ENCODE data around the gene SLC35E4. TPM values are rescaled to one million over a fixed set of nuclear protein-coding genes. Genes with fewer than 3 reads are reported as not detected.

SLC35E4 gene
- total and polyA plus RNA-seq, 2 donors (not counting 1 experiment from before 2014, with no cell fraction given) = 0.39 to 3.4 TPM

DNA sequence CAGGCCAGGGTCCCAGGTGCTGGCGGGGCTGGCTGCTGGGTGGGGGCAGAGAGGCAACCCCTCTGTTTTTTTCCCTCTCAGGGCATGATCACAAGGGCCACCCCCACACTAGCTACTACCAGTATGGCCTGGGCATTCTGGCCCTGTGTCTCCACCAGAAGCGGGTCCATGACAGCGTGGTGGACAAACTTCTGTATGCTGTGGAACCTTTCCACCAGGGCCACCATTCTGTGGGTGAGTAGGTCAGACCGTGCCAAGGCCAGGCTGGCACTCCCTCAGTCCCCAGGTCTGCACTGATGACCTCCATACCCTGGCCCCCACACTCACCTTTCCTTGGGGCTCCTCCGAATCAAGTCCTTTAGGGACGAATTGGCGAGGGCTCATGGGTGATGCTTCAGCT lies 21.3 kb upstream of the SLC35E4 start:
- Histone ChIP-seq H3K9ac (ENCODE audit: low read length) (no peak overlapping the region), H3K4me1 (ENCODE audit: control insufficient read depth in 2 of 2, insufficient read depth in 2 of 2, low read length in 2 of 2) (peaks cover 0 to 4% of the 10 kb centered on the region in 2 donors), H2AFZ (ENCODE audit: insufficient read depth, low read depth, low read length, poor library complexity, severe bottlenecking) (no peak overlapping the region), H3K27ac (ENCODE audit: low read length in 2 of 2) (no peak overlapping the region), H3K9me3 (ENCODE audit: control extremely low read depth in 1 of 3, control insufficient read depth in 2 of 3, insufficient read depth in 1 of 3, low read length in 2 of 3) (no peaks in the 10 kb centered on the region), H3K79me2 (ENCODE audit: control insufficient read depth, insufficient read depth, low read length) (no peaks in the 10 kb centered on the region), H3K4me2 (replicated peaks; ENCODE audit: low read depth, low read length, poor library complexity, severe bottlenecking) (no peak overlapping the region), H3K36me3 (replicated peaks in 1 of 2; ENCODE audit: control extremely low read depth in 1 of 2, control insufficient read depth in 1 of 2, extremely low read depth in 1 of 2, insufficient read depth in 2 of 2, low read length in 1 of 2) (no peaks in the 10 kb centered on the region), H3K27me3 (replicated peaks in 1 of 4; ENCODE audit: control extremely low read depth in 1 of 4, control insufficient read depth in 3 of 4, insufficient read depth in 4 of 4, low read length in 3 of 4) (no peaks in the 10 kb centered on the region), H4K20me1 (ENCODE audit: control insufficient read depth, insufficient read depth, low read length, poor library complexity, severe bottlenecking) (no peaks in the 10 kb centered on the region), H3K4me3 (ENCODE audit: control extremely low read depth in 1 of 5, extremely low read depth in 1 of 5, insufficient read depth in 1 of 5, low read depth in 2 of 5, low read length in 4 of 5) (no peak overlapping the region)
- H3K4me1 Mint-ChIP-seq = peaks cover 2% of the 10 kb centered on the region
- 97% methylated on average over 4 of the region's 7 CpGs for WGBS (ENCODE audit: insufficient coverage)
- H3K27me3 Mint-ChIP-seq = peaks cover 25% of the 10 kb centered on the region
- TF ChIP-seq, protein P1, sequence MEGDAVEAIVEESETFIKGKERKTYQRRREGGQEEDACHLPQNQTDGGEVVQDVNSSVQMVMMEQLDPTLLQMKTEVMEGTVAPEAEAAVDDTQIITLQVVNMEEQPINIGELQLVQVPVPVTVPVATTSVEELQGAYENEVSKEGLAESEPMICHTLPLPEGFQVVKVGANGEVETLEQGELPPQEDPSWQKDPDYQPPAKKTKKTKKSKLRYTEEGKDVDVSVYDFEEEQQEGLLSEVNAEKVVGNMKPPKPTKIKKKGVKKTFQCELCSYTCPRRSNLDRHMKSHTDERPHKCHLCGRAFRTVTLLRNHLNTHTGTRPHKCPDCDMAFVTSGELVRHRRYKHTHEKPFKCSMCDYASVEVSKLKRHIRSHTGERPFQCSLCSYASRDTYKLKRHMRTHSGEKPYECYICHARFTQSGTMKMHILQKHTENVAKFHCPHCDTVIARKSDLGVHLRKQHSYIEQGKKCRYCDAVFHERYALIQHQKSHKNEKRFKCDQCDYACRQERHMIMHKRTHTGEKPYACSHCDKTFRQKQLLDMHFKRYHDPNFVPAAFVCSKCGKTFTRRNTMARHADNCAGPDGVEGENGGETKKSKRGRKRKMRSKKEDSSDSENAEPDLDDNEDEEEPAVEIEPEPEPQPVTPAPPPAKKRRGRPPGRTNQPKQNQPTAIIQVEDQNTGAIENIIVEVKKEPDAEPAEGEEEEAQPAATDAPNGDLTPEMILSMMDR (IDR thresholded peaks at IDR 0.05) = no peak
- TF ChIP-seq EZH2 (IDR thresholded peaks at IDR 0.05; ENCODE audit: borderline replicate concordance, insufficient read depth, low read depth, low read length, poor library complexity, severe bottlenecking) = no peak
- DNase-seq (no peak), ATAC-seq (ENCODE audit: low read depth) (no peak)
- no peak overlapping the region for H3K4me3 Mint-ChIP-seq
- intact Hi-C loops (cut with micrococcal nuclease) = no loop called here
- ChIA-PET POLR2A (no interaction called here), CTCF (no interaction called here)
- H3K27ac Mint-ChIP-seq = no peak overlapping the region
- no peaks in the 10 kb centered on the region for H3K9me3 Mint-ChIP-seq (ENCODE audit: insufficient read depth)

DNA sequence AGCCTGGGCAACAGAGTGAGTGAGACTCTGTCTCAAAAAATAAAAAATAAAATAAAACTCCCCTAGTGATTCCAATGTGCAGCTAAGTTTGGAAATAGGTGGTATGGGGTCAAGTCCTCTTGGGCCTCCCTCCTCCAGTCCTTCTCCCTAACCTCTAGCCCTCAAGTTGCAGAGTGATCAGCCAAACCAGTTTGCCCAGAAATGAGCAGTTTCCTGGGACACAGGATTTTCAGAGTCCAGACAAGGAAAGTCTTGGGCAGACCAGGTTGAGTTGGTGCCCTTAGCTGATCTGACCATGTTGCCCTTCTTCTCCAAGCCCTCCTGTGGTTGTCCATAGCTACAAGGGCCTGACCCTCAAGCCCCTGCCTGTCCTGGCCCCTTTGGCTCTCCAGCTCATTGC lies 20.7 kb upstream of the SLC35E4 start:
- intact Hi-C loops (cut with micrococcal nuclease) = no loop called here
- Mint-ChIP-seq H3K27me3 (peaks cover 22% of the 10 kb centered on the region), H3K4me3 (no peak overlapping the region), H3K4me1 (no peaks in the 10 kb centered on the region), H3K27ac (no peak overlapping the region), H3K9me3 (ENCODE audit: insufficient read depth) (no peaks in the 10 kb centered on the region)
- CTCF ChIA-PET = no interaction called here
- TF ChIP-seq, protein P1 (IDR thresholded peaks at IDR 0.05) = no peak
- TF ChIP-seq EZH2 (IDR thresholded peaks at IDR 0.05; ENCODE audit: borderline replicate concordance, insufficient read depth, low read depth, low read length, poor library complexity, severe bottlenecking) = no peak
- Histone ChIP-seq H3K79me2 (ENCODE audit: control insufficient read depth, insufficient read depth, low read length) (no peaks in the 10 kb centered on the region), H3K9ac (ENCODE audit: low read length) (no peak overlapping the region), H3K9me3 (ENCODE audit: control extremely low read depth in 1 of 3, control insufficient read depth in 2 of 3, insufficient read depth in 1 of 3, low read length in 2 of 3) (no peaks in the 10 kb centered on the region), H4K20me1 (ENCODE audit: control insufficient read depth, insufficient read depth, low read length, poor library complexity, severe bottlenecking) (no peaks in the 10 kb centered on the region), H3K4me3 (ENCODE audit: control extremely low read depth in 1 of 5, extremely low read depth in 1 of 5, insufficient read depth in 1 of 5, low read depth in 2 of 5, low read length in 4 of 5) (no peak overlapping the region), H3K36me3 (replicated peaks in 1 of 2; ENCODE audit: control extremely low read depth in 1 of 2, control insufficient read depth in 1 of 2, extremely low read depth in 1 of 2, insufficient read depth in 2 of 2, low read length in 1 of 2) (no peaks in the 10 kb centered on the region), H3K27me3 (replicated peaks in 1 of 4; ENCODE audit: control extremely low read depth in 1 of 4, control insufficient read depth in 3 of 4, insufficient read depth in 4 of 4, low read length in 3 of 4) (no peaks in the 10 kb centered on the region), H3K4me2 (replicated peaks; ENCODE audit: low read depth, low read length, poor library complexity, severe bottlenecking) (no peak overlapping the region), H3K27ac (ENCODE audit: low read length in 2 of 2) (no peak overlapping the region), H3K4me1 (ENCODE audit: control insufficient read depth in 2 of 2, insufficient read depth in 2 of 2, low read length in 2 of 2) (no peaks in the 10 kb centered on the region), H2AFZ (ENCODE audit: insufficient read depth, low read depth, low read length, poor library complexity, severe bottlenecking) (no peak overlapping the region)
- ATAC-seq (ENCODE audit: low read depth) = no peak
- POLR2A ChIA-PET = no interaction called here
- no peak for DNase-seq
